CD8-positive, alpha-beta memory T cell (primary cell): ENCODE measurements around the gene DLG1. TPM values are rescaled to one million over a fixed set of nuclear protein-coding genes. Genes with fewer than 3 reads are reported as not detected.

Source experiments
- CTCF ChIA-PET: fragments of 350-600 bp; sonication (Branson Sonifier 250); formaldehyde crosslinking; loops from one replicate; lab custom pipeline; 2021; ENCODE audit warnings: antibody characterized with exemption; lab: Charles Lee
- POLR2A ChIA-PET: fragments of 350-600 bp; sonication (Branson Sonifier 250); formaldehyde crosslinking; loops from one replicate; lab custom pipeline; 2021; ENCODE audit warnings: antibody characterized with exemption; lab: Charles Lee
- DNase-seq, 5 donors: peaks; one replicate each; pipeline versions ENCODE4 v3.0.0 to v3.0.0-alpha.2; 2020 to 2022; ENCODE audit warnings: mixed read lengths in 1 of 5
- H3K27ac ChIP-seq: one replicate; pipeline ENCODE4 v1.7.0; 2013; ENCODE audit warnings: low read depth, mild to moderate bottlenecking, low read length, moderate library complexity
- H3K27me3 ChIP-seq: 2 replicates; pipeline ENCODE4 v1.7.0; 2013; ENCODE audit warnings: low read length, mild to moderate bottlenecking; ENCODE audit not compliant: insufficient read depth, poor library complexity, severe bottlenecking
- H3K36me3 ChIP-seq: 2 replicates; pipeline ENCODE4 v1.7.0; 2013; ENCODE audit warnings: mild to moderate bottlenecking, low read length, moderate library complexity; ENCODE audit not compliant: insufficient read depth
- H3K4me1 ChIP-seq: 2 replicates; pipeline ENCODE4 v1.7.0; 2013; ENCODE audit warnings: mild to moderate bottlenecking, low read length, moderate library complexity; ENCODE audit not compliant: insufficient read depth
- H3K4me3 ChIP-seq: 2 replicates; pipeline ENCODE4 v1.7.0; 2013; ENCODE audit warnings: mild to moderate bottlenecking, low read length
- H3K9me3 ChIP-seq: 2 replicates; pipeline ENCODE4 v1.7.0; 2013; ENCODE audit warnings: mild to moderate bottlenecking, low read length
- H3K27ac Mint-ChIP-seq, 8 donors: one replicate each; pipeline ENCODE4 v1.8.0; 2020 to 2021; ENCODE audit warnings: mixed read lengths in 8 of 8, mild to moderate bottlenecking in 6 of 8, inconsistent platforms in 3 of 8, moderate library complexity in 3 of 8
- H3K27me3 Mint-ChIP-seq, 2 donors: one replicate each; pipeline ENCODE4 v1.8.0; 2020 to 2021; ENCODE audit warnings: mixed read lengths in 2 of 2, mild to moderate bottlenecking in 1 of 2, moderate library complexity in 1 of 2
- H3K36me3 Mint-ChIP-seq, 3 donors: one replicate each; pipeline ENCODE4 v1.8.0; 2020 to 2021; ENCODE audit warnings: mixed read lengths in 3 of 3, inconsistent platforms in 1 of 3, mild to moderate bottlenecking in 1 of 3
- H3K4me1 Mint-ChIP-seq, 3 donors: one replicate each; pipeline ENCODE4 v1.8.0; 2020 to 2021; ENCODE audit warnings: mixed read lengths in 3 of 3, inconsistent platforms in 1 of 3, mild to moderate bottlenecking in 1 of 3
- H3K4me3 Mint-ChIP-seq, 7 donors: one replicate each; pipeline ENCODE4 v1.8.0; 2020 to 2021; ENCODE audit warnings: mixed read lengths in 7 of 7, mild to moderate bottlenecking in 6 of 7, moderate library complexity in 4 of 7, inconsistent platforms in 2 of 7
- H3K9me3 Mint-ChIP-seq, 5 donors: one replicate each; pipeline ENCODE4 v1.8.0; 2020 to 2022; ENCODE audit warnings: mixed read lengths in 5 of 5, mild to moderate bottlenecking in 3 of 5, moderate library complexity in 2 of 5, inconsistent platforms in 1 of 5
- polyA plus RNA-seq: library from polyadenylated mRNA; unstranded; fragments of 300-500 nt; fragmentation: Illumina TruSeq; gene quantifications from one replicate; pipeline ENCODE4 v1.2.3, GENCODE V29; 2021
- total RNA-seq, 2 experiments: library from RNA; stranded (reverse); gene quantifications; one replicate each; pipeline ENCODE4 v1.2.3, GENCODE V29; 2021

The DLG1 gene
- total and polyA plus RNA-seq, 3 experiments from 2014 or later, result 30.5 to 51.2 (median 49.2) TPM

GRCh38 chr3:196997311-196997710 is 301.1 kb downstream of the DLG1 start:
- H3K27ac ChIP-seq, result no peak overlapping the region
- no peaks in the 10 kb centered on the region for H3K36me3 Mint-ChIP-seq
- no peaks in the 10 kb centered on the region for H3K4me1 ChIP-seq
- DNase-seq, result peak in 1 of 5 donors; percentile 36
- H3K4me3 ChIP-seq, result no peak overlapping the region
- H3K27me3 ChIP-seq, result no peaks in the 10 kb centered on the region
- ChIA-PET CTCF (no interaction called here), POLR2A (no interaction called here)
- peaks cover 3 to 4% (median 4%) of the 10 kb centered on the region in 3 donors for H3K4me1 Mint-ChIP-seq
- no peaks in the 10 kb centered on the region for H3K9me3 Mint-ChIP-seq
- no peaks in the 10 kb centered on the region for H3K9me3 ChIP-seq
- no peak overlapping the region for H3K4me3 Mint-ChIP-seq
- H3K27me3 Mint-ChIP-seq, result peaks cover 0 to 4% of the 10 kb centered on the region in 2 donors
- H3K27ac Mint-ChIP-seq, result no peak overlapping the region
- H3K36me3 ChIP-seq, result no peaks in the 10 kb centered on the region

- H3K4me1 ChIP-seq, result no peaks in the 10 kb centered on the region
- Mint-ChIP-seq H3K9me3 (no peaks in the 10 kb centered on the region), H3K27me3 (peaks cover 0 to 4% of the 10 kb centered on the region in 2 donors), H3K4me3 (no peak overlapping the region), H3K4me1 (peaks cover 1 to 3% (median 2%) of the 10 kb centered on the region in 3 donors), H3K27ac (no peak overlapping the region), H3K36me3 (no peaks in the 10 kb centered on the region)
- no peak overlapping the region for H3K27ac ChIP-seq
- H3K27me3 ChIP-seq, result no peaks in the 10 kb centered on the region
- CTCF ChIA-PET, result no interaction called here
- DNase-seq, result peak in 1 of 5 donors; percentile 23
- H3K36me3 ChIP-seq, result no peaks in the 10 kb centered on the region
- POLR2A ChIA-PET, result no interaction called here
- H3K4me3 ChIP-seq, result no peak overlapping the region
- no peaks in the 10 kb centered on the region for H3K9me3 ChIP-seq
Observed at GRCh38 chr3:196996454-196997265, 301.8 kb downstream of the DLG1 start.

GRCh38 chr3:196995646-196996355 is 302.6 kb downstream of the DLG1 start:
- Histone ChIP-seq H3K36me3 (no peaks in the 10 kb centered on the region), H3K27me3 (no peaks in the 10 kb centered on the region), H3K27ac (no peak overlapping the region), H3K4me1 (no peaks in the 10 kb centered on the region), H3K9me3 (no peaks in the 10 kb centered on the region), H3K4me3 (no peak overlapping the region)
- CTCF ChIA-PET, result no interaction called here
- H3K9me3 Mint-ChIP-seq, result no peaks in the 10 kb centered on the region
- H3K4me3 Mint-ChIP-seq, result no peak overlapping the region
- no peaks in the 10 kb centered on the region for H3K36me3 Mint-ChIP-seq
- H3K27me3 Mint-ChIP-seq, result peaks cover 0 to 4% of the 10 kb centered on the region in 2 donors
- POLR2A ChIA-PET, result no interaction called here
- peak in 1 of 5 donors; percentile 10 for DNase-seq
- H3K27ac Mint-ChIP-seq, result peak overlapping the region in 2 of 8 donors; percentile 52 to 54
- no peaks in the 10 kb centered on the region for H3K4me1 Mint-ChIP-seq

GRCh38 chr3:196995027-196995426 is 303.4 kb downstream of the DLG1 start:
- CTCF ChIA-PET, result no interaction called here
- POLR2A ChIA-PET, result no interaction called here
- H3K4me1 Mint-ChIP-seq, result no peaks in the 10 kb centered on the region
- no peaks in the 10 kb centered on the region for H3K36me3 Mint-ChIP-seq
- no peaks in the 10 kb centered on the region for H3K9me3 Mint-ChIP-seq
- no peak overlapping the region for H3K27ac Mint-ChIP-seq
- no peak overlapping the region for H3K4me3 Mint-ChIP-seq
- DNase-seq, result peak in 1 of 5 donors; percentile 3
- peaks cover 0 to 4% of the 10 kb centered on the region in 2 donors for H3K27me3 Mint-ChIP-seq
- Histone ChIP-seq H3K4me3 (no peak overlapping the region), H3K27ac (no peak overlapping the region), H3K36me3 (no peaks in the 10 kb centered on the region), H3K27me3 (no peaks in the 10 kb centered on the region), H3K4me1 (no peaks in the 10 kb centered on the region), H3K9me3 (no peaks in the 10 kb centered on the region)

- no peaks in the 10 kb centered on the region for H3K9me3 Mint-ChIP-seq
- no peaks in the 10 kb centered on the region for H3K36me3 ChIP-seq
- H3K9me3 ChIP-seq, result no peaks in the 10 kb centered on the region
- H3K4me1 Mint-ChIP-seq, result no peaks in the 10 kb centered on the region
- DNase-seq, result peak in 1 of 5 donors; percentile 22
- no peaks in the 10 kb centered on the region for H3K27me3 ChIP-seq
- ChIA-PET CTCF (interaction anchor here (0.8 kb wide), 1 partner anchor 8 kb away, joined by 3 read pairs; no protein-coding TSS in a partner anchor), POLR2A (no interaction called here)
- no peaks in the 10 kb centered on the region for H3K36me3 Mint-ChIP-seq
- H3K4me3 Mint-ChIP-seq, result no peak overlapping the region
- H3K27ac Mint-ChIP-seq, result peak overlapping the region in 1 of 8 donors; percentile 22
- no peak overlapping the region for H3K27ac ChIP-seq
- peaks cover 0 to 4% of the 10 kb centered on the region in 2 donors for H3K27me3 Mint-ChIP-seq
- H3K4me3 ChIP-seq, result no peak overlapping the region
- no peaks in the 10 kb centered on the region for H3K4me1 ChIP-seq
Observed at GRCh38 chr3:196994056-196994455, 304.4 kb downstream of the DLG1 start.
